HepG2 (cell line): ENCODE results near the gene SHROOM1. TPM values are rescaled to one million over a fixed set of nuclear protein-coding genes. Genes with fewer than 3 reads are reported as not detected.
A peak's percentile ranks its signal among the peaks of the same experiment; 100 is the strongest.

ENCODE experiments used
- AHDC1 ChIP-seq: sonication (generic); formaldehyde crosslinking; IDR thresholded peaks from 2 replicates; pipeline ENCODE4 v1.5.1; 2020; ENCODE audit warnings: mild to moderate bottlenecking, missing genetic modification reagents, borderline replicate concordance
- ATF7 ChIP-seq, 2 experiments: fragments of 450-650 bp in 1 of 2; sonication (generic) in 1 of 2; formaldehyde crosslinking in 1 of 2; IDR thresholded peaks; 2 replicates each; pipeline versions ENCODE4 v1.4.0 to v1.6.1; 2016 to 2020; ENCODE audit warnings: antibody characterized with exemption in 1 of 2, mild to moderate bottlenecking in 1 of 2, missing genetic modification reagents in 1 of 2
- CEBPG ChIP-seq: IDR thresholded peaks from 2 replicates; pipeline ENCODE4 v1.6.1; 2016
- FOXP1 ChIP-seq, 2 experiments: fragments of 450-650 bp in 1 of 2; IDR thresholded peaks; 2 replicates each; pipeline ENCODE4 v1.6.1; 2017 to 2018; ENCODE audit warnings: antibody characterized with exemption in 1 of 2
- HOXD1 ChIP-seq: sonication (generic); formaldehyde crosslinking; IDR thresholded peaks from 2 replicates; pipeline ENCODE4 v1.5.0; 2020; ENCODE audit warnings: missing genetic modification reagents
- NONO ChIP-seq, 2 experiments: fragments of 450-650 bp in 1 of 2; sonication (generic) in 1 of 2; formaldehyde crosslinking in 1 of 2; IDR thresholded peaks in 1 of 2; conservative IDR thresholded peaks in 1 of 2; 2 replicates each; pipeline versions ENCODE4 v1.6.1 to v1.8.0; 2017 to 2022; ENCODE audit warnings: mild to moderate bottlenecking in 1 of 2, missing genetic modification reagents in 1 of 2, moderate library complexity in 1 of 2
- PAXIP1 ChIP-seq: sonication (generic); formaldehyde crosslinking; conservative IDR thresholded peaks from 2 replicates; pipeline ENCODE4 v1.4.0; 2020; ENCODE audit warnings: mild to moderate bottlenecking, missing genetic modification reagents, moderate library complexity
- SP4 ChIP-seq: sonication (generic); formaldehyde crosslinking; IDR thresholded peaks from 2 replicates; pipeline ENCODE4 v1.8.1; 2023; ENCODE audit warnings: mild to moderate bottlenecking, missing genetic modification reagents
- THYN1 ChIP-seq: sonication (generic); formaldehyde crosslinking; IDR thresholded peaks from 2 replicates; pipeline ENCODE4 v1.8.1; 2023; ENCODE audit warnings: low read depth, mild to moderate bottlenecking, moderate library complexity, missing genetic modification reagents, borderline replicate concordance
- ZFP36 ChIP-seq: fragments of 150-350 bp; IDR thresholded peaks from 2 replicates; pipeline ENCODE4 v1.6.1; 2018; ENCODE audit warnings: borderline replicate concordance, low read length, low read depth; ENCODE audit not compliant: partially characterized antibody
- ZGPAT ChIP-seq: IDR thresholded peaks from 2 replicates; pipeline ENCODE4 v1.6.1; 2016; ENCODE audit warnings: mild to moderate bottlenecking
- ZKSCAN1 ChIP-seq: fragments of 150-350 bp; IDR thresholded peaks from 2 replicates; pipeline ENCODE4 v1.6.1; 2014; ENCODE audit warnings: low read length
- ZMAT5 ChIP-seq: sonication (generic); formaldehyde crosslinking; IDR thresholded peaks from 2 replicates; pipeline ENCODE4 v1.5.0; 2020; ENCODE audit warnings: mild to moderate bottlenecking, low read depth, missing genetic modification reagents, borderline replicate concordance
- ZNF143 ChIP-seq: sonication (generic); formaldehyde crosslinking; IDR thresholded peaks from 2 replicates; pipeline ENCODE4 v1.4.0; 2020; ENCODE audit warnings: missing genetic modification reagents
- ZNF44 ChIP-seq: sonication (generic); formaldehyde crosslinking; IDR thresholded peaks from 2 replicates; pipeline ENCODE4 v1.5.1; 2020; ENCODE audit warnings: mild to moderate bottlenecking, missing genetic modification reagents
- ZNF589 ChIP-seq: sonication (generic); formaldehyde crosslinking; conservative IDR thresholded peaks from 2 replicates; pipeline ENCODE4 v1.8.0; 2022; ENCODE audit warnings: mild to moderate bottlenecking, moderate library complexity, missing genetic modification reagents
- ZNF737 ChIP-seq: sonication (generic); formaldehyde crosslinking; IDR thresholded peaks from 2 replicates; pipeline ENCODE4 v1.5.0; 2020; ENCODE audit warnings: missing genetic modification reagents, mild to moderate bottlenecking, borderline replicate concordance
- polyA plus RNA-seq, 8 experiments: library from polyadenylated mRNA; depleted of rRNA in 3 of 8; stranded (reverse) in 7 of 8; unstranded in 1 of 8; fragments of >200 nt; fragmentation: Illumina TruSeq in 4 of 8; extraction: Trizol in 4 of 8; gene quantifications; 2 replicates each; pipeline versions ENCODE4 v1.2.1 to v1.2.3, GENCODE V29; 2011 to 2016; ENCODE audit warnings: low read depth in 4 of 8, missing spikeins in 1 of 8, mixed read lengths in 1 of 8; ENCODE audit not compliant: insufficient read depth in 1 of 8
- total RNA-seq, 5 experiments: library from RNA; depleted of rRNA; stranded (reverse); fragments of >200 nt; fragmentation: Illumina TruSeq; extraction: Trizol; gene quantifications; 2 replicates each; pipeline ENCODE4 v1.2.3, GENCODE V29; 2016; ENCODE audit warnings: low read depth in 1 of 5

The SHROOM1 gene
- total and polyA plus RNA-seq, 2 of the 13 experiments (the other 11 are each of a cell fraction or from before 2014, with no cell fraction given), result 18.2 to 25.7 TPM

GRCh38 chr5:132829742-132830435 lies 558 bp downstream of the SHROOM1 start (continued):
- no peak for TF ChIP-seq PAXIP1
- no peak for TF ChIP-seq ATF7 (IDR thresholded peaks at IDR 0.05)
- no peak for TF ChIP-seq ATF7 (CRISPR knock-in tag; IDR thresholded peaks at IDR 0.05)
- TF ChIP-seq ZNF143, result no peak
- TF ChIP-seq ZNF737 (CRISPR knock-in tag), result no peak
- no peak for TF ChIP-seq CEBPG (CRISPR knock-in tag)
- TF ChIP-seq AHDC1, result peak; percentile 30; the same call in 1 of the 2 replicates
- no peak for TF ChIP-seq THYN1
- TF ChIP-seq HOXD1 (CRISPR knock-in tag), result peak; percentile 85; the same call in 1 of the 2 replicates
- TF ChIP-seq ZFP36, result no peak
- no peak; the same call in none of the 2 replicates for TF ChIP-seq ZNF589
- TF ChIP-seq NONO (IDR thresholded peaks at IDR 0.05), result no peak
- peak; percentile 71; the same call in 1 of the 2 replicates for TF ChIP-seq NONO (CRISPR knock-in tag; conservative IDR thresholded peaks at IDR 0.05)
- TF ChIP-seq ZMAT5, result no peak
- no peak for TF ChIP-seq ZKSCAN1
- TF ChIP-seq ZNF44, result 0 out of 2 replicates have a peak, but pooled peaks have one; percentile 56
- no peak; the same call in none of the 2 replicates for TF ChIP-seq SP4
- no peak for TF ChIP-seq FOXP1 (IDR thresholded peaks at IDR 0.05)
- TF ChIP-seq FOXP1 (CRISPR knock-in tag; IDR thresholded peaks at IDR 0.05), result no peak
- TF ChIP-seq ZGPAT (CRISPR knock-in tag), result 0 out of 2 replicates have a peak, but pooled peaks have one; percentile 32
